Neuronal stem cell (in vitro differentiated cells): Measurements from ENCODE around the gene WHAMM.

Experiments used
- DNase-seq: peaks from one replicate; pipeline ENCODE4 v3.0.0-alpha.2; 2013; ENCODE audit warnings: low spot score
- H2AFZ ChIP-seq: one replicate; pipeline ENCODE4 v1.6.1; 2013; ENCODE audit warnings: mild to moderate bottlenecking, low read length, inconsistent platforms
- H2AK5ac ChIP-seq: 2 replicates; pipeline ENCODE4 v1.6.1; 2013; ENCODE audit warnings: low read depth, mild to moderate bottlenecking, inconsistent platforms, low read length, moderate library complexity, mixed read lengths
- H2BK120ac ChIP-seq: 2 replicates; pipeline ENCODE4 v1.6.1; 2013; ENCODE audit warnings: low read depth, mild to moderate bottlenecking, inconsistent platforms, low read length, moderate library complexity, mixed read lengths
- H2BK12ac ChIP-seq: one replicate; pipeline ENCODE4 v1.6.1; 2013; ENCODE audit warnings: low read length, inconsistent platforms
- H2BK15ac ChIP-seq: 2 replicates; pipeline ENCODE4 v1.6.1; 2013; ENCODE audit warnings: mild to moderate bottlenecking, low read length, inconsistent platforms, mixed read lengths
- H2BK5ac ChIP-seq: one replicate; pipeline ENCODE4 v1.6.1; 2013; ENCODE audit warnings: inconsistent platforms, mild to moderate bottlenecking, low read length, moderate library complexity
- H3K14ac ChIP-seq: one replicate; pipeline ENCODE4 v1.6.1; 2013; ENCODE audit warnings: low read length, inconsistent platforms
- H3K18ac ChIP-seq: 2 replicates; pipeline ENCODE4 v1.6.1; 2013; ENCODE audit warnings: low read length, inconsistent platforms
- H3K23ac ChIP-seq: 2 replicates; pipeline ENCODE4 v1.6.1; 2013; ENCODE audit warnings: low read depth, mild to moderate bottlenecking, mixed read lengths, low read length, inconsistent platforms; ENCODE audit not compliant: poor library complexity
- H3K27ac ChIP-seq: replicated peaks from 3 replicates; pipeline ENCODE4 v1.5.1; 2013; ENCODE audit warnings: low read length, inconsistent platforms
- H3K27me3 ChIP-seq, 3 experiments: 2 replicates each; pipeline ENCODE4 v1.6.1; 2013; ENCODE audit warnings: low read length in 3 of 3, mild to moderate bottlenecking in 2 of 3, inconsistent platforms in 1 of 3, low read depth in 1 of 3, mixed read lengths in 1 of 3, moderate library complexity in 1 of 3; ENCODE audit not compliant: control insufficient read depth in 3 of 3, insufficient read depth in 3 of 3
- H3K36me3 ChIP-seq, 2 donors: replicated peaks in 1 of 2; 2 replicates each; pipeline ENCODE4 v1.6.1; 2013; ENCODE audit warnings: low read length in 2 of 2; ENCODE audit not compliant: control insufficient read depth in 2 of 2, insufficient read depth in 2 of 2
- H3K4ac ChIP-seq: 2 replicates; pipeline ENCODE4 v1.6.1; 2013; ENCODE audit warnings: inconsistent platforms, mild to moderate bottlenecking, low read length, moderate library complexity
- H3K4me1 ChIP-seq, 2 donors: 1 replicate in 1 of 2; 2 replicates in 1 of 2; pipeline ENCODE4 v1.6.1; 2013; ENCODE audit warnings: low read length in 2 of 2, low read depth in 1 of 2; ENCODE audit not compliant: control insufficient read depth in 2 of 2, insufficient read depth in 1 of 2
- H3K4me2 ChIP-seq: one replicate; pipeline ENCODE4 v1.6.1; 2013; ENCODE audit warnings: mild to moderate bottlenecking, low read length, inconsistent platforms; ENCODE audit not compliant: insufficient read depth, poor library complexity, severe bottlenecking
- H3K4me3 ChIP-seq, 2 donors: 2 replicates each; pipeline ENCODE4 v1.5.1; 2013; ENCODE audit warnings: low read length in 2 of 2, mild to moderate bottlenecking in 2 of 2, inconsistent platforms in 1 of 2, moderate library complexity in 1 of 2
- H3K79me1 ChIP-seq: one replicate; pipeline ENCODE4 v1.6.1; 2013; ENCODE audit warnings: low read depth, mild to moderate bottlenecking, inconsistent platforms, low read length, moderate library complexity
- H3K9ac ChIP-seq: one replicate; pipeline ENCODE4 v1.6.1; 2013; ENCODE audit warnings: mild to moderate bottlenecking, low read depth, low read length, inconsistent platforms; ENCODE audit not compliant: poor library complexity
- H3K9me3 ChIP-seq, 2 donors: replicated peaks in 1 of 2; 2 replicates each; pipeline versions ENCODE3 to v1.6.1; 2013; ENCODE audit warnings: low read length in 2 of 2, mild to moderate bottlenecking in 2 of 2, inconsistent platforms in 1 of 2, low read depth in 1 of 2, mixed read lengths in 1 of 2, moderate library complexity in 1 of 2; ENCODE audit not compliant: control insufficient read depth in 2 of 2, insufficient read depth in 1 of 2
- H4K8ac ChIP-seq: one replicate; pipeline ENCODE4 v1.6.1; 2013; ENCODE audit warnings: low read depth, mild to moderate bottlenecking, inconsistent platforms, low read length, moderate library complexity
- H4K91ac ChIP-seq: one replicate; pipeline ENCODE4 v1.6.1; 2013; ENCODE audit warnings: low read length, low read depth, mild to moderate bottlenecking, inconsistent platforms; ENCODE audit not compliant: poor library complexity
- WGBS, 2 donors: extraction: QIAGEN DNeasy Blood & Tissue Kit; methylation state at CpG; one replicate each; pipeline ENCODE4 v1.1.7; 2013; ENCODE audit warnings: missing lambda C conversion rate in 2 of 2, mixed read lengths in 1 of 2; ENCODE audit not compliant: insufficient read length in 2 of 2, insufficient replicate concordance in 1 of 2; ENCODE audit errors: extremely low coverage in 2 of 2; 5-methylcytosine and 5-hydroxymethylcytosine counted together

WHAMM gene

DNA sequence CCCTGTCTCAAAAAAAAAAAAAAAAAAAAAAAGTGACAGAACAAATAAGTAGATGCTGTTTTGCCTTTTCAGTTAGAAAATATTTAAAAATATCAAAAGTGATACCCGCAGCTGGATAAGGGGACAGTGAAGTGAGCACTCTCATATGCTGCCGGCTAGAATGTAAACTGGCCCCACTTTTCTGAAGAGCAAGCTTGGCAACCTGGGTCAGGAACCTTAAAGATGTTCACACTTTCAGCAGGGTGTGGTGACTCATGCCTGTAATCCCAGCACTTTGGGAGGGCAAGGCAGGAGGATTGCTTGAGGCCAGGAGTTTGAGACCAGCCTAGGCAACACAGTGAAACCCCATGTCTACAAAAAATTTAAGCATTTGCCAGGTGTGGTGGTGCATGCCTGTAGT is 20.9 kb upstream of the WHAMM start:
- no peak overlapping the region for H2BK5ac ChIP-seq
- no peak for DNase-seq
- H2AK5ac ChIP-seq: no peak overlapping the region
- H3K4me3 ChIP-seq: no peak overlapping the region
- no peaks in the 10 kb centered on the region for H3K27me3 ChIP-seq
- no peaks in the 10 kb centered on the region for H3K9me3 ChIP-seq
- no peak overlapping the region for H2BK120ac ChIP-seq
- no peaks in the 10 kb centered on the region for H3K79me1 ChIP-seq
- H3K23ac ChIP-seq: no peak overlapping the region
- H3K36me3 ChIP-seq: no peaks in the 10 kb centered on the region
- H4K8ac ChIP-seq: no peak overlapping the region
- H2BK12ac ChIP-seq: no peak overlapping the region
- H3K4me2 ChIP-seq: no peak overlapping the region
- H3K4me1 ChIP-seq: no peaks in the 10 kb centered on the region
- no peak overlapping the region for H2AFZ ChIP-seq
- no peak overlapping the region for H3K9ac ChIP-seq
- no peak overlapping the region for H3K14ac ChIP-seq
- WGBS, 2 donors: no CpG with 5 or more reads among the region's 2 CpGs
- no peak overlapping the region for H3K27ac ChIP-seq
- no peak overlapping the region for H4K91ac ChIP-seq
- H3K4ac ChIP-seq: no peak overlapping the region
- H3K18ac ChIP-seq: no peak overlapping the region
- H2BK15ac ChIP-seq: no peak overlapping the region

DNA sequence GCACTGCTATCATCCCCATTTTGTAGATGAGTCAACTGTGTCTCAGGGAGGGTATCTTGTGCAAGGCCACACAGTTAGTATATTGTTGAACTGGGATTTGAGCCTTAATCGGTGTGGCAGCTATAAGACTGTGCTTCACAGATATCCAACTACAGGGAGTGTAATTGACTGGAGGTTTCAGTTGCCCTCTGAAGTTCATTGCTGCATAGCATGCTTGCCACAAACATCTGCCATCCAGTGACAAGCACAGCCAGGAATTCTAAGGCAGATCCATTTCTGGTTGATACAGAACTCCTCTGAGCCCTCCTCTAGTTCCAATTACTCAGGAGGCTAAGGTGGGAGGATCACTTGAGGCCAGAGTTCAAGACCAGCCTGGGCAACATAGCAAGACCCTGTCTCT is 19.9 kb upstream of the WHAMM start:
- Histone ChIP-seq H2AFZ (no peak overlapping the region), H4K91ac (no peak overlapping the region), H2AK5ac (no peak overlapping the region), H2BK15ac (no peak overlapping the region), H3K4ac (no peak overlapping the region), H3K18ac (no peak overlapping the region), H3K4me2 (no peak overlapping the region), H3K14ac (no peak overlapping the region), H3K27ac (no peak overlapping the region), H3K4me3 (no peak overlapping the region), H3K36me3 (no peaks in the 10 kb centered on the region), H3K23ac (no peak overlapping the region), H2BK5ac (no peak overlapping the region), H3K9me3 (no peaks in the 10 kb centered on the region), H3K9ac (no peak overlapping the region), H3K4me1 (no peaks in the 10 kb centered on the region), H3K79me1 (no peaks in the 10 kb centered on the region), H4K8ac (no peak overlapping the region), H2BK120ac (no peak overlapping the region), H3K27me3 (no peaks in the 10 kb centered on the region), H2BK12ac (no peak overlapping the region)
- no peak for DNase-seq
- no CpG with 5 or more reads among the region's 1 CpG for whole genome bisulfite sequencing, 2 donors

DNA sequence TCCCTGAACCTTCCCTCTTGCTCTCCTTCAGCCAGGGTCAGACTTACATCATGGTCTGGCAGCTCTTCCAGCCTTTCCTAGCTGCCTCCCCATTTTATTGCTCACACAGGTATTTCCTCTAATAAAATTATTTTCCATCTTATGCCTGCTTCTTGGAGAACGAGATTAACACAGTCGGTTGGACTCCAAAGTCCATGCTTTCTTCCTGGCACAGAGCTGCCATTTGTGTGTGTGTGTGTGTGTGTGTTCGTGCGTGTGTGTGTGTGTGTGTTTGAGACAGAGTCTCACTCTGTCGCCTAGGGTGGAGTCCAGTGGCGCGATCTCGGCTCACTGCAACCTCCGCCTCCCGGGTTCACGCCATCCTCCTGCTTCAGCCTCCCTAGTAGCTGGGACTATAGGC is 19.1 kb upstream of the WHAMM start:
- H2BK15ac ChIP-seq: no peak overlapping the region
- no peak overlapping the region for H3K23ac ChIP-seq
- no peak overlapping the region for H3K4me3 ChIP-seq
- H3K4me1 ChIP-seq: no peaks in the 10 kb centered on the region
- no peak overlapping the region for H2AK5ac ChIP-seq
- H3K9ac ChIP-seq: no peak overlapping the region
- H4K8ac ChIP-seq: no peak overlapping the region
- H2BK120ac ChIP-seq: no peak overlapping the region
- H3K27me3 ChIP-seq: no peaks in the 10 kb centered on the region
- H3K36me3 ChIP-seq: no peaks in the 10 kb centered on the region
- DNase-seq: no peak
- no peak overlapping the region for H2AFZ ChIP-seq
- H3K14ac ChIP-seq: no peak overlapping the region
- no peak overlapping the region for H4K91ac ChIP-seq
- WGBS, 2 donors: no CpG with 5 or more reads among the region's 11 CpGs
- no peak overlapping the region for H3K18ac ChIP-seq
- H3K4me2 ChIP-seq: no peak overlapping the region
- H3K4ac ChIP-seq: no peak overlapping the region
- no peak overlapping the region for H2BK5ac ChIP-seq
- no peaks in the 10 kb centered on the region for H3K79me1 ChIP-seq
- H3K27ac ChIP-seq: no peak overlapping the region
- no peak overlapping the region for H2BK12ac ChIP-seq
- H3K9me3 ChIP-seq: no peaks in the 10 kb centered on the region

DNA sequence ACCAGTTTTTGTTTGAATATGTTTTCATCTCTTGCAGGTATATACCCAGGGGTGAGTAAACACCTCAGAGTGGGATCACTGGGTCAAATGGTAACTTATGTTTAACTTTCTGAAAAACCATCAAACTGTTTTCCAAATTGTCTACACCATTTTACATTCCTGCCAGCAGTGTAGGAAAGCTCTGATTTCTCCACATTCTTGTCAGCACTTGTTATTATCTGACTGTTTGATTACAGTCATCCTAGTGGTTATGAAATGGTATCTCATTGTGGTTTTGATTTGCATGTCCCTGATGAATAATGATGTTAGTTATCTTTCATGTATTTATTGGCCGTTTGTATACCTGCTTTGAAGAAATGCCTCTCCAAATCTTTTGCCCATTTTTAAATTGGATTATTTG is 17.4 kb upstream of the WHAMM start:
- H3K4me2 ChIP-seq: no peak overlapping the region
- no peak overlapping the region for H2AK5ac ChIP-seq
- H3K27ac ChIP-seq: no peak overlapping the region
- no peak overlapping the region for H4K91ac ChIP-seq
- H2BK120ac ChIP-seq: no peak overlapping the region
- H3K14ac ChIP-seq: no peak overlapping the region
- H3K23ac ChIP-seq: no peak overlapping the region
- H3K79me1 ChIP-seq: no peaks in the 10 kb centered on the region
- no peak overlapping the region for H3K4me3 ChIP-seq
- H3K9ac ChIP-seq: no peak overlapping the region
- H3K4me1 ChIP-seq: no peaks in the 10 kb centered on the region
- H4K8ac ChIP-seq: no peak overlapping the region
- no peak overlapping the region for H2BK15ac ChIP-seq
- no peak overlapping the region for H2AFZ ChIP-seq
- H2BK12ac ChIP-seq: no peak overlapping the region
- no peaks in the 10 kb centered on the region for H3K9me3 ChIP-seq
- no peaks in the 10 kb centered on the region for H3K27me3 ChIP-seq
- H3K36me3 ChIP-seq: no peaks in the 10 kb centered on the region
- no peak overlapping the region for H2BK5ac ChIP-seq
- no CpG with 5 or more reads among the region's 1 CpG for WGBS, 2 donors
- no peak for DNase-seq
- H3K18ac ChIP-seq: no peak overlapping the region
- H3K4ac ChIP-seq: no peak overlapping the region
